Sigmoid colon (tissue), 3 donors: ENCODE measurements around the gene PRKAA1.
"Not testable (repeated sequence)": the region's sequence is repeated elsewhere in the genome, so short reads cannot be mapped to it uniquely, and the experiment has no call there.

Experiments used
- POLR2A ChIP-seq, 2 donors: fragments of 450-650 bp; IDR thresholded peaks; one replicate each; pipeline ENCODE4 v1.6.1; 2016; ENCODE audit warnings: antibody characterized with exemption in 2 of 2, mild to moderate bottlenecking in 2 of 2, moderate library complexity in 2 of 2
- TF ChIP-seq, protein P1 (sequence below), 4 experiments: fragments of 450-650 bp in 3 of 4; fragments of 200-600 bp in 1 of 4; IDR thresholded peaks; one replicate each; pipeline ENCODE4 v1.5.1; 2016 to 2019; ENCODE audit warnings: antibody characterized with exemption in 4 of 4, mild to moderate bottlenecking in 3 of 4, moderate library complexity in 2 of 4

DNA sequence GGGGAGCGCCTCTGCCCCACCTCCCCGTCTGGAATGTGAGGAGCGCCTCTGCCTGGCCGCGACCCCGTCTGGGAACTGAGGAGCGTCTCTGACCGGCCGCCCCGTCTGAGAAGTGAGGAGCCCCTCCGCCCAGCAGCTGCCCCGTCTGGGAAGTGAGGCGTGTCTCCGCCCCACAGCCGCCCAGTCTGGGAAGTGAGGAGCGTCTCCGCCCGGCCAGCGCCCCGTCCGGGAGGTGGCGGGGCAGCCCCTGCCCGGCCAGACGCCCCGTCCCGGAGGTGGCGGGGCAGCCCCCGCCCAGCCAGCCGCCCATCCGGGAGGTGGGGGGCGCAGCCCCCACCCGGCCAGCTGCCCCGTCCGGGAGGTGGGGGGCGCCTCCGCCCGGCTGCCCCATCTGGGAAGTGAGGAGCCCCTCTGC is 75.7 kb downstream of the PRKAA1 start:
- TF ChIP-seq, protein P1, sequence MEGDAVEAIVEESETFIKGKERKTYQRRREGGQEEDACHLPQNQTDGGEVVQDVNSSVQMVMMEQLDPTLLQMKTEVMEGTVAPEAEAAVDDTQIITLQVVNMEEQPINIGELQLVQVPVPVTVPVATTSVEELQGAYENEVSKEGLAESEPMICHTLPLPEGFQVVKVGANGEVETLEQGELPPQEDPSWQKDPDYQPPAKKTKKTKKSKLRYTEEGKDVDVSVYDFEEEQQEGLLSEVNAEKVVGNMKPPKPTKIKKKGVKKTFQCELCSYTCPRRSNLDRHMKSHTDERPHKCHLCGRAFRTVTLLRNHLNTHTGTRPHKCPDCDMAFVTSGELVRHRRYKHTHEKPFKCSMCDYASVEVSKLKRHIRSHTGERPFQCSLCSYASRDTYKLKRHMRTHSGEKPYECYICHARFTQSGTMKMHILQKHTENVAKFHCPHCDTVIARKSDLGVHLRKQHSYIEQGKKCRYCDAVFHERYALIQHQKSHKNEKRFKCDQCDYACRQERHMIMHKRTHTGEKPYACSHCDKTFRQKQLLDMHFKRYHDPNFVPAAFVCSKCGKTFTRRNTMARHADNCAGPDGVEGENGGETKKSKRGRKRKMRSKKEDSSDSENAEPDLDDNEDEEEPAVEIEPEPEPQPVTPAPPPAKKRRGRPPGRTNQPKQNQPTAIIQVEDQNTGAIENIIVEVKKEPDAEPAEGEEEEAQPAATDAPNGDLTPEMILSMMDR (IDR thresholded peaks at IDR 0.05) = not testable (repeated sequence)
- TF ChIP-seq POLR2A (IDR thresholded peaks at IDR 0.05) = not testable (repeated sequence)
